Fibroblast of lung (primary cell): Measurements from ENCODE around the gene STK35. TPM values are rescaled to one million over a fixed set of nuclear protein-coding genes. Genes with fewer than 3 reads are reported as not detected.

Experiments used
- DNase-seq, 2 donors: peaks; one replicate each; pipeline versions ENCODE4 v3.0.0 to v3.0.0-alpha.2; 2010; ENCODE audit warnings: low read depth in 2 of 2
- H2AFZ ChIP-seq: 2 replicates; pipeline ENCODE4 v1.5.1; 2012; ENCODE audit warnings: low read length, control low read depth, inconsistent platforms
- H3K27ac ChIP-seq: 2 replicates; pipeline ENCODE4 v1.5.1; 2011; ENCODE audit warnings: low read length, control low read depth; ENCODE audit not compliant: insufficient read depth
- H3K27me3 ChIP-seq: 2 replicates; pipeline ENCODE4 v1.5.1; 2011; ENCODE audit warnings: mild to moderate bottlenecking, low read length; ENCODE audit not compliant: control insufficient read depth, insufficient read depth
- H3K36me3 ChIP-seq: 2 replicates; pipeline ENCODE4 v1.5.1; 2011; ENCODE audit warnings: low read length; ENCODE audit not compliant: control insufficient read depth, insufficient read depth
- H3K4me1 ChIP-seq: 2 replicates; pipeline ENCODE4 v1.5.1; 2011; ENCODE audit warnings: low read length; ENCODE audit not compliant: control insufficient read depth, insufficient read depth; ENCODE audit errors: extremely low read depth
- H3K4me2 ChIP-seq: 2 replicates; pipeline ENCODE4 v1.5.1; 2011; ENCODE audit warnings: low read length, control low read depth; ENCODE audit not compliant: insufficient read depth; ENCODE audit errors: extremely low read depth
- H3K4me3 ChIP-seq, 4 experiments: fragments of 200-600 bp in 1 of 4; sonication (generic) in 1 of 4; replicated peaks in 1 of 4; 2 replicates each; pipeline ENCODE4 v1.5.1; 2011 to 2016; ENCODE audit warnings: low read length in 4 of 4, low read depth in 3 of 4, mild to moderate bottlenecking in 3 of 4, control low read depth in 2 of 4, inconsistent platforms in 1 of 4, mixed read lengths in 1 of 4; ENCODE audit not compliant: insufficient read depth in 1 of 4; ENCODE audit errors: control extremely low read depth in 1 of 4
- H3K79me2 ChIP-seq: 2 replicates; pipeline ENCODE4 v1.5.1; 2012; ENCODE audit warnings: mild to moderate bottlenecking, low read length, inconsistent platforms; ENCODE audit not compliant: control insufficient read depth, insufficient read depth
- H3K9ac ChIP-seq: 2 replicates; pipeline ENCODE4 v1.5.1; 2011; ENCODE audit warnings: mild to moderate bottlenecking, low read length, control low read depth; ENCODE audit not compliant: insufficient read depth
- H3K9me3 ChIP-seq: 2 replicates; pipeline ENCODE4 v1.5.1; 2012; ENCODE audit warnings: low read depth, low read length; ENCODE audit not compliant: control insufficient read depth, insufficient read depth
- H4K20me1 ChIP-seq: 2 replicates; pipeline ENCODE4 v1.5.1; 2011; ENCODE audit warnings: low read length; ENCODE audit not compliant: control insufficient read depth, insufficient read depth; ENCODE audit errors: extremely low read depth
- CTCF ChIP-seq, 2 donors: IDR thresholded peaks in 1 of 2; conservative IDR thresholded peaks in 1 of 2; 1 replicate in 1 of 2; 2 replicates in 1 of 2; pipeline ENCODE4 v1.5.1; 2011 to 2012; ENCODE audit warnings: low read length in 2 of 2, control low read depth in 1 of 2, inconsistent platforms in 1 of 2, low read depth in 1 of 2, mild to moderate bottlenecking in 1 of 2
- EZH2 ChIP-seq: IDR thresholded peaks from 2 replicates; pipeline ENCODE4 v1.5.1; 2012; ENCODE audit warnings: low read length, control low read depth, mild to moderate bottlenecking; ENCODE audit errors: missing control alignments
- polyA plus RNA-seq, 2 donors: library from polyadenylated mRNA; depleted of rRNA in 1 of 2; stranded (reverse) in 1 of 2; unstranded in 1 of 2; fragments of >200 nt; gene quantifications; 2 replicates each; pipeline ENCODE4 v1.2.1, GENCODE V29; 2011 to 2012; ENCODE audit warnings: missing spikeins in 1 of 2
- total RNA-seq: library from RNA; depleted of rRNA; stranded (reverse); fragments of >200 nt; gene quantifications from 2 replicates; pipeline ENCODE4 v1.2.1, GENCODE V29; 2014

STK35 gene
- total and polyA plus RNA-seq, 2 donors (not counting 1 experiment from before 2014, with no cell fraction given), result 8.5 to 14.4 TPM

- Histone ChIP-seq H3K4me2 (no peak overlapping the region), H3K27me3 (peaks cover 19% of the 10 kb centered on the region), H3K79me2 (no peaks in the 10 kb centered on the region), H3K4me1 (no peaks in the 10 kb centered on the region), H3K9ac (no peak overlapping the region), H2AFZ (no peak overlapping the region), H3K27ac (no peak overlapping the region), H3K4me3 (no peak overlapping the region), H3K36me3 (no peaks in the 10 kb centered on the region), H3K9me3 (no peaks in the 10 kb centered on the region), H4K20me1 (no peaks in the 10 kb centered on the region)
- no peak for TF ChIP-seq EZH2
- DNase-seq, result no peak
These were observed 12.2 kb upstream of the STK35 start for GRCh38 chr20:2089447-2089846.

GRCh38 chr20:2093159-2093781 is 8.4 kb upstream of the STK35 start:
- no peaks in the 10 kb centered on the region for H4K20me1 ChIP-seq
- no peak overlapping the region for H3K4me2 ChIP-seq
- no peaks in the 10 kb centered on the region for H3K79me2 ChIP-seq
- no peaks in the 10 kb centered on the region for H3K4me1 ChIP-seq
- H3K9me3 ChIP-seq, result no peaks in the 10 kb centered on the region
- TF ChIP-seq EZH2 (no peak), CTCF (conservative IDR thresholded peaks at IDR 0.05 in 1 of 2, IDR thresholded peaks at IDR 0.05 in 1 of 2; ENCODE audit: low read depth in 1 of 2, low read length in 2 of 2) (peak; percentile 39 to 44)
- peak in 1 of 2 donors; percentile 5 for DNase-seq
- no peak overlapping the region for H3K4me3 ChIP-seq
- H3K36me3 ChIP-seq, result no peaks in the 10 kb centered on the region
- H2AFZ ChIP-seq, result no peak overlapping the region
- no peak overlapping the region for H3K9ac ChIP-seq
- H3K27ac ChIP-seq, result no peak overlapping the region
- peaks cover 16% of the 10 kb centered on the region for H3K27me3 ChIP-seq

GRCh38 chr20:2093883-2094282 is 7.7 kb upstream of the STK35 start:
- H3K27me3 ChIP-seq, result peaks cover 12% of the 10 kb centered on the region
- no peak for TF ChIP-seq CTCF (conservative IDR thresholded peaks at IDR 0.05 in 1 of 2, IDR thresholded peaks at IDR 0.05 in 1 of 2; ENCODE audit: low read depth in 1 of 2, low read length in 2 of 2)
- no peak for TF ChIP-seq EZH2
- DNase-seq, result no peak
- H4K20me1 ChIP-seq, result no peaks in the 10 kb centered on the region
- H3K9me3 ChIP-seq, result no peaks in the 10 kb centered on the region
- H3K9ac ChIP-seq, result no peak overlapping the region
- H2AFZ ChIP-seq, result no peak overlapping the region
- H3K79me2 ChIP-seq, result no peaks in the 10 kb centered on the region
- no peaks in the 10 kb centered on the region for H3K4me1 ChIP-seq
- no peak overlapping the region for H3K4me2 ChIP-seq
- H3K4me3 ChIP-seq, result no peak overlapping the region
- H3K27ac ChIP-seq, result no peak overlapping the region
- no peaks in the 10 kb centered on the region for H3K36me3 ChIP-seq
